Renal cortex interstitium (tissue), 11 donors: Measurements from ENCODE around the gene ALG8. TPM values are rescaled to one million over a fixed set of nuclear protein-coding genes. Genes with fewer than 3 reads are reported as not detected.

Experiments
- DNase-seq, 11 donors: peaks; one replicate each; pipeline ENCODE4 v3.0.0-alpha.2; 2013; ENCODE audit warnings: low read depth in 9 of 11, low spot score in 4 of 11; ENCODE audit errors: extremely low read depth in 1 of 11
- polyA plus RNA-seq, 3 donors: library from polyadenylated mRNA; unstranded; fragments of 120-200 nt; gene quantifications; one replicate each; pipeline ENCODE4 v1.2.1, GENCODE V29; 2013; ENCODE audit not compliant: insufficient read length in 3 of 3

ALG8 gene
- polyA plus RNA-seq, 3 donors, result 55.5 to 68.1 (median 59.6) TPM

GRCh38 chr11:78168539-78169477, 29.4 kb upstream of the ALG8 start:
- peak in 2 of 11 donors; percentile 33 to 39 for DNase-seq

- DNase-seq, result peak in 1 of 11 donors; percentile 15
These were observed 27.5 kb upstream of the ALG8 start for GRCh38 chr11:78166855-78167469.

DNA sequence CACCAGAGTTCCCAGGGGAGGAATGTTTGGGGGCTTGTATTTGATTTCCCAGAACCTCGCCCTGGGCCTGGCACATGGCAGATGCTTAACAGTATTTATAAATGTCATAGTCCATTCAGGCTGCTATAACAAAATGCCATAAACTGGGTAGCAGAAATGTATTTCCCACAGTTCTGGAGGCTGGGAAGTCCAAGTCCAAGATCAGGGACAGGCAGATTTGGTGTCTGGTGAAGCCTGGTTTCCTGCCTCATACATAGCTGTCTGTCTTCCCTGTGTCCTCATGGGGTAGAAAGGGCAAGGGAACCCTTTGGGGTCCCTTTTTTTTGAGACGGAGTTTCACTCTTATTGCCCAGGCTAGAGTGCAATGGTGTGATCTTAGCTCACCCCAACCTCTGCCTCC, 25.0 kb upstream of the ALG8 start:
- no peak for DNase-seq

DNA sequence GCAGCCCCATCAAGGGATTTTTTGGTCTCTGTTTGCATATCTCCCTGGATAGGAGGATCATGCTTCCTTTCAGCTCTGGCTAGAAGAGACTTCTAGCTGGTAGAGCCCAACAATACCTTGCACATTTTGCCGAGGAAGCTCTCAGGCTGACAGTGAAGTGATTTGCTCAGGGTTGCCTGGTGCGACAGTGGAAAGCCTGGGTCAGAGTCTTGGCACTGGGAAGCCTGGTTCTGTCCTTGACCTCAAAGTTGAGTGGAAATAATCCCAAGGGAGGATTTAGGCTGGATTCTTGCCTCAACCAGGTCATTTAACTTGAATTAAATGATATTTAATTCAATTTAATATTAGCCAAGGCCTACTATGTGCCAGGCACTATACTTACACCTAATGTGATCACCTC, 24.4 kb upstream of the ALG8 start:
- no peak for DNase-seq

GRCh38 chr11:78161962-78162371, 22.5 kb upstream of the ALG8 start:
- DNase-seq, result no peak

- DNase-seq, result no peak
These were observed 21.9 kb upstream of the ALG8 start for GRCh38 chr11:78161346-78161745.

DNA sequence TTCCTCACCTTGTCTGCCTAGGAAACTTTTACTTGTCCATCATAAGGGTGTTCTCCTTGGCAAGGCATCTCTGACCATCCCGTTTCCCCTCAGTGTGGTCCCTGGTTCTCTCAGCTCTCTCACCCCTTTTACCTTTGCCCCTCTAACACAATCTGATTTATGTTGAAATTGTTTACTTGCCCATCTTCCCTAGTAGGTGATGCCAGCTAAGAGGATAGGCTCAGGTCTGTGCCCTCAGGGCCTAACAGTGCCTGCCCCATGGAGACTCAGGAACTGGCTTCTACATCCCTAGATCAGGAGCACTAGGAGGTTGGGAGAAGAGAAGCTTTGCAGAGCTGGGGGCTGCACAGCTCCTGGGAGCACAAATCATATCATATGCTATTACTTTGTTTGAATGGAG, 21.1 kb upstream of the ALG8 start:
- no peak for DNase-seq

- no peak for DNase-seq
These were observed 19.7 kb upstream of the ALG8 start for GRCh38 chr11:78158987-78159652.

GRCh38 chr11:78156127-78156844, 16.9 kb upstream of the ALG8 start:
- no peak for DNase-seq

DNA sequence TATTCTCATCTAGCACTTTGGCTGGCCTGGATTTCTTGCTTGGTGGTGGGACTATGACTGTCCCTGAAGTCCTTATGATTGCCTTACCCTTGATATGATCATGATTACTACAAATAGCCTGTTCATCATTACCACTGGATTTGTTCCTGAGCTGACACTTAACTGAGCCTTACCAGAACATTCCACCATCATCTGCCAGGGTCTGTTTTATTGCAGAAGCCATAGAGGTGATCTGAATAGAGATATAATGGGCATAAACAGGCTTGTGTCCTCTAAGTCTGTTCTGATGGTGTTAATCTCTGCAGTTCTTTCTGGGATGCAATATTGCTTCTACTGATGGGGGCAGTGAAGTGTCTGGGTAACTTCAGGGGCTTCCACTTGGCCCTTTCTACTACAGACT, 12.4 kb upstream of the ALG8 start:
- DNase-seq, result no peak

DNA sequence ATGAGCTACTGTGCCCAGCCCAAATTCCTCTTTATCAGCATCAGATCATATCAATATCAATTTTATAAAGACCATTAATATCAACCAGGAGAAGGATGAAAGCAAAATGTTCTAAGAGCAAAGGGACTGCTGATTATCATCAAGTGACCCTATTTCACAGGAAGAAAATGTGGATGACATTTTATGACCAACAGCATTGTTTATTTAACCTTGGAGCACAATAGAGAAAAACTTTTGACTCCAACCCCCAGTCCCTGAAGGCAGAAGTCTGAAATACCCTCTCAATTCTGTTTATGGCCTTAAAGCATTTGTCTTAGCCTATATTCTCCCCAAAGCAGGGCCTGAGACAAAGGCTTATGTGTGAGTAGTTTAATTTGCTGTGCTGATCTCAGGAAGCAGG, 11.3 kb upstream of the ALG8 start:
- DNase-seq, result no peak

DNA sequence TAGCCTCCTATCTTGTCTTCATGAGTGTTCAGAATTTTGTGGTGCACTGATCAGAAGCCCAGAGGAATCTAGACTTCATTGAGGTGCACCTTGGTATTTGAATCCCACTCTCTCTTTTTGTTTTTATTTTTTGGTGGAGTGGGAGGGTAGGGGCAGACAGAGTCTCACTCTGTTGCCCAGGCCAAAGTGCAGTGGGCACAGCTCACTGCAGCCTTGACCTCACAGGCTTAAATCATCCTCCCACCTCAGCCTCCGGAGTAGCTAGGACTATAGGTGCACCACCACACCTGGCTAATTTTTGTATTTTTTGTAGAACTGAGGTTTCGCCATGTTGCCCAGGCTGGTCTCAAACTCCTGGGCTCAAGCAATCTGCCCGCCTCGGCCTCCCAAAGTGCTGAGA, 10.9 kb upstream of the ALG8 start:
- DNase-seq, result no peak

DNA sequence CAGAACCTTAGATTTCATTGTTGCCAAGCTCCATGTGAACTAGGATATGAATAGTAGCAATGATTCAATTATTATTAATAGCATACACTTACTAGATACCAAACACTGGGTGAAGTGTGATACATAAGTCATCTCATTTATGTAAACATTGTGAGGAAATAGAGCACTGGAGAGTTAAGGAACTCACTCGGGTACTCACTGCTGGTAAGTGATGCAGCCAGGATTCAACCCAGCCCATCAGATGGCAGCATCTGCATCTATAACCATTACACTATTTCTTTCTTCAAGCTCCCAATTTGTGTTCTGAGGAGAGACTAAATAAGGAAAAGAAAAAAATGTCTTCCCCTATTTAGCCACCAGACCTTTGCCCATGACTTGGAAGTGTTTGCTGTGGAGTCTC, 10.2 kb upstream of the ALG8 start:
- no peak for DNase-seq

GRCh38 chr11:78147807-78148206, 8.4 kb upstream of the ALG8 start:
- no peak for DNase-seq

- no peak for DNase-seq
These were observed 6.1 kb upstream of the ALG8 start for GRCh38 chr11:78145511-78146025.

DNA sequence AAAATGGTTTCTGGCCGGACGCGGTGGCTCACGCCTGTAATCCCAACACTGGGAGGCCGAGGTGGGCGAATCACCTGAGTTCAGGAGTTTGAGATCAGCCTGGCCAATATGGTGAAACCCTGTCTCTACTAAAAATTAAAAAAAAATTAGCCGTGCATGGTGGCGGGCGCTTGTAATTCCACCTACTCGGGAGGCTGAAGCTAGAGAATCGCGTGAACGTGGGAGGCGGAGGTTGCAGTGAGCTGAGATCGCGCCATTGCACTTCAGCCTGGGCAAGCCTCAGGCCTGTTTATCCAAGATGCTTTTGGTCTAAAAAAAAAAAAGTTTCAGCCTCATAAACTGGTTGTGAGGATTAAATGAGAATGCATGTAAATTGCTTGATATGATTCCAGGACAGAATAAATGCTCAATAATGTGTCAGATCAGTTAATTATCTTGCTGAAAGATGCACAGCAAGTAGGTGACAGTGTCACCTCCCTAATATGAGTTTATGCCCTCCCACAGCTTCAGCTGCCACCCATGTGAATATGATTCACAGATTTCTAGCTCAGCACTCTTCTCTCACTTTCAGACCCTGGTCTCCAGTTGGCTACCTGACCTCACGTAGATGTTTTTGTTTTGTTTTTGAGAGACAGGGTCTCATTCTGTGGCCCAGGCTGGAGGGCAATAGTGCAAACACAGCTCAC, 1.1 kb upstream of the ALG8 start:
- no peak for DNase-seq

DNA sequence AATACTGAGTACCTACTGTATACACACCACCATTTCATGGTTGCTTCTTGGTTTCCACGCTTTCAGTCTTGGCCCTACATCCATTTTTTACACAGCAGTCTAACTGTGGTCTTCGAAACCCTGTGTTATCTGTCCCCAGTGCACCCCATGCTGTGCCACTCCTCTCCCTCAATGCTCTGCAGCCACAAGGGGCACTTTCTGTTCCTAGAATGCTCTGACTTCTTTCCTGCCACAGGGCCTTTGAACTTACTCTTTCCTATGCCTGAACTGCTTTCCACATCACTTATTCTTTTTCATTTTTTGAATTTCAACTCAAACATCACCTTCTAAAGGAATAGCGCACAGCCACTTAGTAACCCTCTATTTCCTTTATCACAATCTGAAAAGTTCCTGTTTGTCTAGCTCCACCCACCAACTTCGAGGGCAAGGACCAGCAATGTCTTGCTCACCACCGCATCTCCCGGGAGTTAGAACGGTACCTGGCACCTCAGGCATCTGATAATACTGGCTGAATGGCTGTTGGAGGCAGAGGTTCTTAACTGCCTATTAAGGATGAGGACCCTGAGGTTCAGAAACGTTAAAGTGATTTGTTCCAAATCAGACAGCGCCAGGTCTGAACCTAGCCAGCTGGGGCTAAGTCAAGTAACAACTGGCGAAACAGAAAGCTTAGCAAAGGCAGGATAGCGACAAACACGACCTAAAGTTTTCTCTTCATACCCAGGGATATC, 568 bp downstream of the ALG8 start:
- peak in 1 of 11 donors; percentile 1 for DNase-seq

DNA sequence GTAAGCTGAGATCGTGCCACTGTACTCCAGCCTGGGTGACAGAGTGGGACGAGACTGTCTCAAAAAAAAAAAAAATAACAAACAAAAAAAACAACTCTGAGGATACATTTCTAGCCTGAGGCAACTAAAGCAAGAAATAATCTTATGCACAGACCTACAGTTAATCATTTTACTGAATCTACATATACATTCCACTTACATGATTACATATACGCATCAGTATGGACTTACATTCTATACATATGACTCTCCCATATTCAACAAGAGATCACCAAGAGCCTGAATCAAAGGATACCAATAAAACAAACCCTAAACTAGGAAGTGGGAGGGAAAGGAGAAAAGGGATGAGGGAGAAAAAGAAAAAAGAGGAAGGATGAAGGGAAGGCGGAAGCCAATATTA, 1.1 kb downstream of the ALG8 start:
- DNase-seq, result no peak
